Measurements from ENCODE around the gene KCTD21. TPM values are rescaled to one million over a fixed set of nuclear protein-coding genes. Genes with fewer than 3 reads are reported as not detected.
"Not testable (repeated sequence)": the region's sequence is repeated elsewhere in the genome, so short reads cannot be mapped to it uniquely, and the experiment has no call there.

The KCTD21 gene
- total and polyA plus RNA-seq, 2 donors (not counting 1 experiment from before 2014, with no cell fraction given), result 4.3 to 8.0 TPM

DNA sequence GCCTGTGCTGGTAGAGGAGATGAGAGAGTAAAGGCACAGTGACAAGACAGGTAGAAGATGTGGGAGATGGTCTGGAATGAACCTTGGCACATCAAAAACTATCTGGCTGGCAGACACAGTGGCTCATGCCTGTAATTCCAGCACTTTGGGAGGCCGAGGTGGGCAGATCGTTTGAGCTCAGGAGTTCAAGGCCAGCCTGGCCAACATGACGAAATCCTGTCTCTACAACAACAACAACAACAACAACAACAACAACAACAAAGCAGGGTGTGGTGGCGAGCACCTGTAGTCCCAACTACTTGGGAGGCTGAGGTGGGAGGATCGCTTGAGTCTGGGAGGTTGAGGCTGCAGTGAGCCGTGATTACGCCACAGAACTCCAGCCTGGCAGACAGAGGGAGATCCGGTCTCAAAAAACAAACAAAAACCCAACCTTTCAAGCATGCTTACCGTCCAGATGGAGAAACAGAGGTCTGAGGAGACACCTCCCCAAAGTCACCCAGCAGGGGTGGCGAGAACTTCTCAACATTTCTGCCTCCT lies 11.8 kb downstream of the KCTD21 start:
- no peak overlapping the region for H3K27ac Mint-ChIP-seq
- POLR2A ChIA-PET, result no interaction called here
- no peak overlapping the region for H3K4me3 Mint-ChIP-seq
- intact Hi-C loops (cut with micrococcal nuclease), result no loop called here
- CTCF ChIA-PET, result no interaction called here
- H3K36me3 ChIP-seq (replicated peaks in 1 of 2; ENCODE audit: control extremely low read depth in 1 of 2, control insufficient read depth in 1 of 2, extremely low read depth in 1 of 2, insufficient read depth in 2 of 2, low read length in 1 of 2), result peaks cover 0 to 3% of the 10 kb centered on the region in 2 experiments
- H3K79me2 ChIP-seq (ENCODE audit: control insufficient read depth, insufficient read depth, low read length), result no peaks in the 10 kb centered on the region
- H3K27me3 ChIP-seq (replicated peaks in 1 of 4; ENCODE audit: control extremely low read depth in 1 of 4, control insufficient read depth in 3 of 4, insufficient read depth in 4 of 4, low read length in 3 of 4), result no peaks in the 10 kb centered on the region
- no peak for TF ChIP-seq EZH2 (IDR thresholded peaks at IDR 0.05; ENCODE audit: borderline replicate concordance, insufficient read depth, low read depth, low read length, poor library complexity, severe bottlenecking)
- TF ChIP-seq, protein P1, sequence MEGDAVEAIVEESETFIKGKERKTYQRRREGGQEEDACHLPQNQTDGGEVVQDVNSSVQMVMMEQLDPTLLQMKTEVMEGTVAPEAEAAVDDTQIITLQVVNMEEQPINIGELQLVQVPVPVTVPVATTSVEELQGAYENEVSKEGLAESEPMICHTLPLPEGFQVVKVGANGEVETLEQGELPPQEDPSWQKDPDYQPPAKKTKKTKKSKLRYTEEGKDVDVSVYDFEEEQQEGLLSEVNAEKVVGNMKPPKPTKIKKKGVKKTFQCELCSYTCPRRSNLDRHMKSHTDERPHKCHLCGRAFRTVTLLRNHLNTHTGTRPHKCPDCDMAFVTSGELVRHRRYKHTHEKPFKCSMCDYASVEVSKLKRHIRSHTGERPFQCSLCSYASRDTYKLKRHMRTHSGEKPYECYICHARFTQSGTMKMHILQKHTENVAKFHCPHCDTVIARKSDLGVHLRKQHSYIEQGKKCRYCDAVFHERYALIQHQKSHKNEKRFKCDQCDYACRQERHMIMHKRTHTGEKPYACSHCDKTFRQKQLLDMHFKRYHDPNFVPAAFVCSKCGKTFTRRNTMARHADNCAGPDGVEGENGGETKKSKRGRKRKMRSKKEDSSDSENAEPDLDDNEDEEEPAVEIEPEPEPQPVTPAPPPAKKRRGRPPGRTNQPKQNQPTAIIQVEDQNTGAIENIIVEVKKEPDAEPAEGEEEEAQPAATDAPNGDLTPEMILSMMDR (IDR thresholded peaks at IDR 0.05), result no peak
- H3K27ac ChIP-seq (ENCODE audit: low read length in 2 of 2), result no peak overlapping the region
- ATAC-seq (ENCODE audit: low read depth) (no peak), DNase-seq (no peak)
- 100% methylated on average over 5 of the region's 10 CpGs for WGBS (ENCODE audit: insufficient coverage)
- H4K20me1 ChIP-seq (ENCODE audit: control insufficient read depth, insufficient read depth, low read length, poor library complexity, severe bottlenecking), result no peaks in the 10 kb centered on the region
- H3K9me3 ChIP-seq (ENCODE audit: control extremely low read depth in 1 of 3, control insufficient read depth in 2 of 3, insufficient read depth in 1 of 3, low read length in 2 of 3), result peaks cover 0 to 2% (median 0%) of the 10 kb centered on the region in 3 donors
- no peak overlapping the region for H3K4me2 ChIP-seq (replicated peaks; ENCODE audit: low read depth, low read length, poor library complexity, severe bottlenecking)
- no peaks in the 10 kb centered on the region for H3K4me1 Mint-ChIP-seq
- H3K27me3 Mint-ChIP-seq, result no peaks in the 10 kb centered on the region
- no peak overlapping the region for H3K9ac ChIP-seq (ENCODE audit: low read length)
- no peak overlapping the region for H3K4me3 ChIP-seq (ENCODE audit: control extremely low read depth in 1 of 5, extremely low read depth in 1 of 5, insufficient read depth in 1 of 5, low read depth in 2 of 5, low read length in 4 of 5)
- H2AFZ ChIP-seq (ENCODE audit: insufficient read depth, low read depth, low read length, poor library complexity, severe bottlenecking), result no peak overlapping the region
- peaks cover 12% of the 10 kb centered on the region for H3K9me3 Mint-ChIP-seq (ENCODE audit: insufficient read depth)
- H3K4me1 ChIP-seq (ENCODE audit: control insufficient read depth in 2 of 2, insufficient read depth in 2 of 2, low read length in 2 of 2), result no peaks in the 10 kb centered on the region

DNA sequence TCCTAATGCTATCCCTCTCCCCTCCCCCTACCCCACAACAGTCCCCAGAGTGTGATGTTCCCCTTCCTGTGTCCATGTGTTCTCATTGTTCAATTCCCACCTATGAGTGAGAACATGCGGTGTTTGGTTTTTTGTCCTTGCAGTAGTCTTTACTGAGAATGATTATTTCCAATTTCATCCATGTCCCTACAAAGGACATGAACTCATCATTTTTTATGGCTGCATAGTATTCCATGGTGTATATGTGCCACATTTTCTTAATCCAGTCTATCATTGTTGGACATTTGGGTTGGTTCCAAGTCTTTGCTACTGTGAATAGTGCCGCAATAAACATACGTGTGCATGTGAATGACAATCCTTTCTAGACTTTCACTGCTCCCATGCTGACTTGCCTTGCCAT lies 12.6 kb downstream of the KCTD21 start:
- H3K27ac Mint-ChIP-seq; CTCF ChIA-PET; intact Hi-C loops (cut with micrococcal nuclease): not testable (repeated sequence)

More for the DNA sequence above, 12.6 kb downstream of the KCTD21 start:
- H3K9me3 Mint-ChIP-seq (ENCODE audit: insufficient read depth); H2AFZ ChIP-seq (ENCODE audit: insufficient read depth, low read depth, low read length, poor library complexity, severe bottlenecking); DNase-seq; H4K20me1 ChIP-seq (ENCODE audit: control insufficient read depth, insufficient read depth, low read length, poor library complexity, severe bottlenecking); H3K27me3 Mint-ChIP-seq; POLR2A ChIA-PET; H3K27ac ChIP-seq (ENCODE audit: low read length in 2 of 2); H3K79me2 ChIP-seq (ENCODE audit: control insufficient read depth, insufficient read depth, low read length); H3K36me3 ChIP-seq (replicated peaks in 1 of 2; ENCODE audit: control extremely low read depth in 1 of 2, control insufficient read depth in 1 of 2, extremely low read depth in 1 of 2, insufficient read depth in 2 of 2, low read length in 1 of 2); H3K9ac ChIP-seq (ENCODE audit: low read length); H3K4me3 Mint-ChIP-seq; H3K9me3 ChIP-seq (ENCODE audit: control extremely low read depth in 1 of 3, control insufficient read depth in 2 of 3, insufficient read depth in 1 of 3, low read length in 2 of 3); H3K4me1 Mint-ChIP-seq; H3K4me3 ChIP-seq (ENCODE audit: control extremely low read depth in 1 of 5, extremely low read depth in 1 of 5, insufficient read depth in 1 of 5, low read depth in 2 of 5, low read length in 4 of 5); H3K4me2 ChIP-seq (replicated peaks; ENCODE audit: low read depth, low read length, poor library complexity, severe bottlenecking); H3K27me3 ChIP-seq (replicated peaks in 1 of 4; ENCODE audit: control extremely low read depth in 1 of 4, control insufficient read depth in 3 of 4, insufficient read depth in 4 of 4, low read length in 3 of 4); H3K4me1 ChIP-seq (ENCODE audit: control insufficient read depth in 2 of 2, insufficient read depth in 2 of 2, low read length in 2 of 2); ATAC-seq (ENCODE audit: low read depth): not testable (repeated sequence)
- 95% methylated on average over 2 of the region's 3 CpGs for WGBS (ENCODE audit: insufficient coverage)
